ENCODE data around the gene RIPOR3. TPM values are rescaled to one million over a fixed set of nuclear protein-coding genes. Genes with fewer than 3 reads are reported as not detected.

Gene RIPOR3
- total RNA-seq (3.0 and 3.8 TPM in 2 replicates), polyA plus RNA-seq (0.91 and 4.8 TPM in 2 replicates)

GRCh38 chr20:50690650-50691572 lies at the start of gene RIPOR3:
Gene RIPOR3 (minus strand): TSS chr20:50691542. CDS start chr20:50691128, 414 bp downstream.
- Histone ChIP-seq H3K36me3 (no peaks in the 10 kb centered on the region), H3K4me3 (peak within 1 kb of the TSS; percentile 16), H3K9me3 (ENCODE audit: low read depth) (no peaks in the 10 kb centered on the region), H3K27ac (no peak within 1 kb of the TSS), H3K27me3 (no peaks in the 10 kb centered on the region), H3K4me1 (ENCODE audit: low read depth) (peaks cover 43% of the 10 kb centered on the region)
- no peak for TF ChIP-seq CTCF (IDR thresholded peaks at IDR 0.05; ENCODE audit: low read depth, low read length)
- peak; percentile 34 to 49 for DNase-seq (ENCODE audit: low read depth in 1 of 2, low spot score in 1 of 2)

GRCh38 chr20:50737352-50737751 lies 46.0 kb upstream of the RIPOR3 start:
- no peak for TF ChIP-seq CTCF (IDR thresholded peaks at IDR 0.05; ENCODE audit: low read depth, low read length)
- Histone ChIP-seq H3K36me3 (peaks cover 6% of the 10 kb centered on the region), H3K9me3 (ENCODE audit: low read depth) (no peaks in the 10 kb centered on the region), H3K4me1 (ENCODE audit: low read depth) (peaks cover 64% of the 10 kb centered on the region), H3K4me3 (no peak overlapping the region), H3K27me3 (no peaks in the 10 kb centered on the region), H3K27ac (peak overlapping the region; percentile 81)
- peak in 1 of 2 donors; percentile 38 for DNase-seq (ENCODE audit: low read depth in 1 of 2, low spot score in 1 of 2)

- H3K9me3 ChIP-seq (ENCODE audit: low read depth): no peaks in the 10 kb centered on the region
- peaks cover 6% of the 10 kb centered on the region for H3K36me3 ChIP-seq
- H3K4me3 ChIP-seq: no peak overlapping the region
- no peak for TF ChIP-seq CTCF (IDR thresholded peaks at IDR 0.05; ENCODE audit: low read depth, low read length)
- DNase-seq (ENCODE audit: low read depth in 1 of 2, low spot score in 1 of 2): no peak
- peak overlapping the region; percentile 11 for H3K27ac ChIP-seq
- peaks cover 50% of the 10 kb centered on the region for H3K4me1 ChIP-seq (ENCODE audit: low read depth)
- H3K27me3 ChIP-seq: no peaks in the 10 kb centered on the region
Measured at GRCh38 chr20:50735813-50736212, 44.5 kb upstream of the RIPOR3 start.

GRCh38 chr20:50734730-50735679 lies 43.7 kb upstream of the RIPOR3 start:
- no peak overlapping the region for H3K4me3 ChIP-seq

More at GRCh38 chr20:50734730-50735679, 43.7 kb upstream of the RIPOR3 start:
- Histone ChIP-seq H3K4me1 (ENCODE audit: low read depth) (peaks cover 46% of the 10 kb centered on the region), H3K27ac (no peak overlapping the region), H3K9me3 (ENCODE audit: low read depth) (no peaks in the 10 kb centered on the region), H3K36me3 (peaks cover 6% of the 10 kb centered on the region), H3K27me3 (no peaks in the 10 kb centered on the region)
- no peak for TF ChIP-seq CTCF (IDR thresholded peaks at IDR 0.05; ENCODE audit: low read depth, low read length)
- no peak for DNase-seq (ENCODE audit: low read depth in 1 of 2, low spot score in 1 of 2)

Measured in cardiac muscle cell (in vitro differentiated cells and primary cell).